Heart left ventricle (tissue), 16 donors: ENCODE measurements around the gene HAUS7. TPM values are rescaled to one million over a fixed set of nuclear protein-coding genes. Genes with fewer than 3 reads are reported as not detected.

ENCODE experiments used
- ATAC-seq, 4 donors: fragments of 200-7000 bp; cut with Tn5 transposase; one replicate each; pipeline ENCODE4 v1.9.1; 2020 to 2022; ENCODE audit warnings: moderate library complexity in 4 of 4, mild to moderate bottlenecking in 3 of 4, moderate number of reproducible peaks in 1 of 4
- DNase-seq, 5 donors: peaks; one replicate each; pipeline ENCODE4 v3.0.0-alpha.2; 2020
- H3K27ac ChIP-seq, 12 donors: fragments of 200-600 bp; sonication (generic) in 4 of 12; one replicate each; pipeline versions ENCODE4 v1.5.0 to v1.8.0; 2016 to 2022; ENCODE audit warnings: mild to moderate bottlenecking in 2 of 12
- H3K27me3 ChIP-seq, 9 donors: fragments of 200-600 bp; sonication (generic) in 2 of 9; one replicate each; pipeline versions ENCODE4 v1.5.1 to v1.8.0; 2016 to 2022; ENCODE audit warnings: mild to moderate bottlenecking in 3 of 9
- H3K36me3 ChIP-seq, 9 donors: fragments of 200-600 bp; sonication (generic) in 2 of 9; one replicate each; pipeline versions ENCODE4 v1.5.0 to v1.8.0; 2018 to 2022; ENCODE audit warnings: mild to moderate bottlenecking in 2 of 9
- H3K4me1 ChIP-seq, 12 donors: fragments of 200-600 bp; sonication (generic) in 4 of 12; one replicate each; pipeline versions ENCODE4 v1.5.0 to v1.8.0; 2016 to 2022; ENCODE audit warnings: mild to moderate bottlenecking in 3 of 12
- H3K4me3 ChIP-seq, 12 donors: fragments of 200-600 bp; sonication (generic) in 4 of 12; one replicate each; pipeline versions ENCODE4 v1.5.0 to v1.8.0; 2017 to 2022; ENCODE audit warnings: mild to moderate bottlenecking in 9 of 12, moderate library complexity in 4 of 12
- H3K9me3 ChIP-seq, 12 donors: fragments of 200-600 bp; sonication (generic) in 4 of 12; one replicate each; pipeline versions ENCODE4 v1.5.0 to v1.8.0; 2016 to 2022; ENCODE audit warnings: mild to moderate bottlenecking in 1 of 12
- CTCF ChIP-seq, 12 donors: fragments of 200-600 bp; sonication (generic) in 4 of 12; IDR thresholded peaks; one replicate each; pipeline versions ENCODE4 v1.5.0 to v1.8.0; 2018 to 2022; ENCODE audit warnings: antibody characterized with exemption in 12 of 12, mild to moderate bottlenecking in 5 of 12
- POLR2A ChIP-seq, 2 donors: fragments of 450-650 bp; IDR thresholded peaks; one replicate each; pipeline ENCODE4 v1.6.1; 2017; ENCODE audit warnings: antibody characterized with exemption in 2 of 2, mild to moderate bottlenecking in 2 of 2, moderate library complexity in 2 of 2
- WGBS, 4 donors: extraction: QIAGEN DNeasy Blood & Tissue Kit in 2 of 4; methylation state at CpG; one replicate each; pipeline versions ENCODE4 v1.1.5 to v1.1.7; 2013 to 2018; 5-methylcytosine and 5-hydroxymethylcytosine counted together
- intact Hi-C, 10 donors: fragments of 100-400 bp; cut with DNase I; formaldehyde crosslinking; loops; one replicate each; pipeline versions ENCODE4 v1.11.1 to v1.14.2; 2022
- polyA plus RNA-seq, 2 donors: library from polyadenylated mRNA; stranded (reverse); fragments of 200-250 nt; gene quantifications; one replicate each; pipeline ENCODE4 v1.2.3, GENCODE V29; 2013
- total RNA-seq, 9 donors: library from RNA; depleted of rRNA in 2 of 9; stranded (reverse); fragments of >200 nt in 2 of 9; fragmentation: NEBNext Ultra II Directional in 3 of 9; extraction: Animal tissue kit (Norgen Biotek cat#: 25700) in 3 of 9; gene quantifications; one replicate each; pipeline versions ENCODE4 v1.1.0 to v1.2.4, GENCODE V29; 2016 to 2023
- donor health status: ischemic (EF 13 %, LVEDD 7.1; RV severe dilation, severe dysfunction).
- donor health status: healthy with polysubstance abuse.
- donor health status: DM: no; HTN: yes; CAD: no.
- donor health status: DM: no; HTN: no; CAD: no.
- donor health status: ischemic (EF 25% LVEDD 6.9; RV normal size, moderate dysfunction).
- donor health status: ischemic (EF 25% LVEDD 5.7; RV mildly dilated, moderate dysfunction).
- donor health status: healthy.
- donor health status: DM: yes; HTN: yes; CAD: no.
- donor health status: ischemic (EF 35%, LVEDD 5.7; RV mildly dilated, moderate dysfunction).
- donor health status: nonischemic (EF 11% LVEDD 7.7; RV severe dilation, severe dysfunction).
- donor health status: DM: yes; HTN: yes; CAD: no.
- donor health status: PGD.
- donor health status: ischemic (EF 29% LVEDD 5.4; RV normal size, mild dysfunction).
- donor health status: nonischemic (EF 23%, LVEDD 6.1; RV moderate dilation, normal function).

HAUS7 gene
- total and polyA plus RNA-seq, 11 donors, result 15.3 to 28.2 (median 20.2) TPM

- WGBS, 4 donors, result 66 to 77% (median 73%) methylated on average over 8 of the region's 8 CpGs
- no peaks in the 10 kb centered on the region for H3K27me3 ChIP-seq
- peak in 1 of 5 donors; percentile 51 for DNase-seq
- no peaks in the 10 kb centered on the region for H3K9me3 ChIP-seq
- H3K36me3 ChIP-seq, result peaks cover 0 to 7% (median 0%) of the 10 kb centered on the region in 9 donors
- H3K27ac ChIP-seq, result no peak overlapping the region
- intact Hi-C loops, result no loop called here
- H3K4me1 ChIP-seq, result no peaks in the 10 kb centered on the region
- H3K4me3 ChIP-seq, result no peak overlapping the region
- ATAC-seq, result peak in 1 of 4 donors; percentile 50
- TF ChIP-seq CTCF (IDR thresholded peaks at IDR 0.05) (no peak), POLR2A (IDR thresholded peaks at IDR 0.05) (no peak)
Observed at GRCh38 chrX:153423652-153424051, 46.7 kb downstream of the HAUS7 start.

- DNase-seq, result no peak
Observed at GRCh38 chrX:153421856-153422255, 48.5 kb downstream of the HAUS7 start.

GRCh38 chrX:153420851-153421599 is 49.4 kb downstream of the HAUS7 start:
- Histone ChIP-seq H3K27me3 (peaks cover 0 to 4% (median 0%) of the 10 kb centered on the region in 9 donors), H3K4me3 (no peak overlapping the region), H3K9me3 (no peaks in the 10 kb centered on the region), H3K36me3 (peaks cover 0 to 7% (median 0%) of the 10 kb centered on the region in 9 donors), H3K27ac (no peak overlapping the region), H3K4me1 (peaks cover 0 to 3% (median 0%) of the 10 kb centered on the region in 12 donors)
- DNase-seq (no peak), ATAC-seq (no peak)
- WGBS, 4 donors, result 88 to 94% (median 92%) methylated on average over 52 to 91 of the region's 91 CpGs
- TF ChIP-seq POLR2A (IDR thresholded peaks at IDR 0.05) (no peak), CTCF (IDR thresholded peaks at IDR 0.05) (no peak)
- intact Hi-C loops, result no loop called here

More at GRCh38 chrX:153421856-153422255, 48.5 kb downstream of the HAUS7 start:
- TF ChIP-seq POLR2A (IDR thresholded peaks at IDR 0.05) (no peak), CTCF (IDR thresholded peaks at IDR 0.05) (no peak)
- Histone ChIP-seq H3K9me3 (no peaks in the 10 kb centered on the region), H3K36me3 (peaks cover 0 to 7% (median 0%) of the 10 kb centered on the region in 9 donors), H3K27me3 (peaks cover 0 to 4% (median 0%) of the 10 kb centered on the region in 9 donors), H3K27ac (no peak overlapping the region), H3K4me3 (no peak overlapping the region), H3K4me1 (no peaks in the 10 kb centered on the region)
- WGBS, 4 donors, result 85 to 90% (median 89%) methylated on average over 18 of the region's 18 CpGs
- intact Hi-C loops, result no loop called here
- no peak for ATAC-seq

- no peak overlapping the region for H3K27ac ChIP-seq
- peaks cover 0 to 3% (median 0%) of the 10 kb centered on the region in 12 donors for H3K4me1 ChIP-seq
- WGBS, 4 donors, result 79 to 92% (median 86%) methylated on average over 8 of the region's 8 CpGs
- ATAC-seq, result no peak
- H3K27me3 ChIP-seq, result peaks cover 0 to 14% (median 0%) of the 10 kb centered on the region in 9 donors
- no peak for TF ChIP-seq CTCF (IDR thresholded peaks at IDR 0.05)
- no peak for TF ChIP-seq POLR2A (IDR thresholded peaks at IDR 0.05)
- peaks cover 0 to 7% (median 0%) of the 10 kb centered on the region in 9 donors for H3K36me3 ChIP-seq
- intact Hi-C loops, result loop anchor here in 2 of 10 donors (10.0 kb wide), 1 partner anchor 383 kb away; no protein-coding TSS in a partner anchor
- no peak overlapping the region for H3K4me3 ChIP-seq
- DNase-seq, result no peak
- H3K9me3 ChIP-seq, result no peaks in the 10 kb centered on the region
Observed at GRCh38 chrX:153417637-153418036, 52.7 kb downstream of the HAUS7 start.
